HG03280 (cell line): ENCODE measurements around the gene COL26A1.

Source experiments
- ATAC-seq: cut with Tn5 transposase; IDR thresholded peaks from one replicate; pipeline ENCODE4 v1.9.1; 2021; ENCODE audit warnings: mild to moderate bottlenecking, moderate library complexity; ENCODE audit not compliant: unreplicated experiment

Gene COL26A1

GRCh38 chr7:101370836-101371235, 8.2 kb downstream of the COL26A1 start:
- ATAC-seq = no peak

- ATAC-seq = no peak
Observed at GRCh38 chr7:101373812-101374614, 11.3 kb downstream of the COL26A1 start.

GRCh38 chr7:101374990-101375389, 12.3 kb downstream of the COL26A1 start:
- no peak for ATAC-seq

- ATAC-seq = no peak
Observed at GRCh38 chr7:101376601-101377000, 13.9 kb downstream of the COL26A1 start.

- no peak for ATAC-seq
Observed at GRCh38 chr7:101377189-101377736, 14.6 kb downstream of the COL26A1 start.

- no peak for ATAC-seq
Observed at GRCh38 chr7:101378751-101379174, 16.1 kb downstream of the COL26A1 start.

- no peak for ATAC-seq
Observed at GRCh38 chr7:101379302-101379701, 16.6 kb downstream of the COL26A1 start.

- ATAC-seq = no peak
Observed at GRCh38 chr7:101381549-101382111, 19.0 kb downstream of the COL26A1 start.

- no peak for ATAC-seq
Observed at GRCh38 chr7:101382937-101383336, 20.3 kb downstream of the COL26A1 start.

- no peak for ATAC-seq
Observed at GRCh38 chr7:101386177-101386557, 23.5 kb downstream of the COL26A1 start.

- no peak for ATAC-seq
Observed at GRCh38 chr7:101386558-101387231, 24.0 kb downstream of the COL26A1 start.

- peak; percentile 86 for ATAC-seq
Observed at GRCh38 chr7:101390901-101391301, 28.2 kb downstream of the COL26A1 start.

GRCh38 chr7:101391991-101392390, 29.3 kb downstream of the COL26A1 start:
- ATAC-seq = no peak

GRCh38 chr7:101393865-101394264, 31.2 kb downstream of the COL26A1 start:
- ATAC-seq = no peak

GRCh38 chr7:101395376-101395775, 32.7 kb downstream of the COL26A1 start:
- ATAC-seq = no peak

- ATAC-seq = no peak
Observed at GRCh38 chr7:101397243-101397642, 34.6 kb downstream of the COL26A1 start.

- ATAC-seq = no peak
Observed at GRCh38 chr7:101397770-101398324, 35.2 kb downstream of the COL26A1 start.

- ATAC-seq = no peak
Observed at GRCh38 chr7:101398396-101399289, 36.0 kb downstream of the COL26A1 start.

GRCh38 chr7:101399759-101400158, 37.1 kb downstream of the COL26A1 start:
- ATAC-seq = no peak

GRCh38 chr7:101400751-101401150, 38.1 kb downstream of the COL26A1 start:
- ATAC-seq = no peak
